Right renal pelvis (tissue), 4 donors: ENCODE measurements around the gene FBXO2. TPM values are rescaled to one million over a fixed set of nuclear protein-coding genes. Genes with fewer than 3 reads are reported as not detected.

Source experiments
- DNase-seq, 4 donors: peaks; one replicate each; pipeline ENCODE4 v3.0.0-alpha.2; 2013; ENCODE audit warnings: low read depth in 4 of 4, low spot score in 3 of 4, missing footprints in 1 of 4
- polyA plus RNA-seq, 4 donors: library from polyadenylated mRNA; unstranded; fragments of 120-200 nt; gene quantifications; one replicate each; pipeline ENCODE4 v1.2.1, GENCODE V29; 2013; ENCODE audit not compliant: insufficient read length in 4 of 4

FBXO2 gene
- polyA plus RNA-seq, 4 donors, result 0.98 to 2.0 (median 1.1) TPM

GRCh38 chr1:11600836-11601235 is 53.4 kb downstream of the FBXO2 start:
- no peak for DNase-seq

- no peak for DNase-seq
Observed at GRCh38 chr1:11599891-11600576, 54.2 kb downstream of the FBXO2 start.

- no peak for DNase-seq
Observed at GRCh38 chr1:11598461-11598860, 55.8 kb downstream of the FBXO2 start.

Other genes starting within 250 kb of the FBXO2 start
- 1 to 10 TPM in 2 of 4 donors, under 1 TPM in 2; 0.80 to 1.8 (median 1.2) TPM for gene DISP3, start 175.3 kb downstream of the FBXO2 start, polyA plus RNA-seq
- gene FBXO44, start 448 bp upstream of the FBXO2 start, polyA plus RNA-seq, result 10 to 100 TPM; 15.5 to 19.6 (median 15.9) TPM
- 1 to 10 TPM; 3.6 to 7.2 (median 4.7) TPM for gene FBXO6, start 9.8 kb upstream of the FBXO2 start, polyA plus RNA-seq
- 10 to 100 TPM; 40.4 to 55.5 (median 45.4) TPM for gene MAD2L2, start 26.7 kb upstream of the FBXO2 start, polyA plus RNA-seq
- 1 to 10 TPM in 3 of 4 donors, under 1 TPM in 1; 1.00 to 1.3 (median 1.1) TPM for gene DRAXIN, start 37.3 kb upstream of the FBXO2 start, polyA plus RNA-seq
- 10 to 100 TPM; 43.2 to 61.6 (median 44.4) TPM for gene AGTRAP, start 81.7 kb upstream of the FBXO2 start, polyA plus RNA-seq
- gene C1orf167, start 107.8 kb upstream of the FBXO2 start, polyA plus RNA-seq, result under 1 TPM in 3 of 4 donors, not detected in 1; 0.27 to 0.65 (median 0.37) TPM
- gene MTHFR, start 151.5 kb upstream of the FBXO2 start, polyA plus RNA-seq, result 10 to 100 TPM; 17.1 to 18.9 (median 18.4) TPM
- gene CLCN6, start 151.8 kb upstream of the FBXO2 start, polyA plus RNA-seq, result 10 to 100 TPM; 15.5 to 20.1 (median 16.6) TPM
- under 1 TPM in 3 of 4 donors, not detected in 1; 0.22 to 0.44 (median 0.24) TPM for gene NPPA, start 193.4 kb upstream of the FBXO2 start, polyA plus RNA-seq
- under 1 TPM in 1 of 4 donors, not detected in 3; 0.10 TPM for gene NPPB, start 204.5 kb upstream of the FBXO2 start, polyA plus RNA-seq